HepG2 (cell line): ENCODE data around the gene ANXA9. TPM values are rescaled to one million over a fixed set of nuclear protein-coding genes. Genes with fewer than 3 reads are reported as not detected.
A peak's percentile ranks its signal among the peaks of the same experiment; 100 is the strongest.

ENCODE experiments used
- ATAC-seq: fragments of 200-7000 bp; cut with Tn5 transposase; 3 replicates; pipeline ENCODE4 v1.9.1; 2020; ENCODE audit warnings: mild to moderate bottlenecking, moderate library complexity
- BruUV-seq: library from RNA; stranded (reverse); fragments of 400-500 nt; replicated peaks from 2 replicates; lab custom pipeline; 2021; lab: Mats Ljungman, UMichigan
- CTCF ChIA-PET: fragments of 300-600 bp; formaldehyde crosslinking; extraction: SDS; loops from one replicate; lab custom pipeline; 2021; ENCODE audit warnings: low total read pairs, inconsistent platforms, low intra/inter-chr PET ratio; lab: Yijun Ruan, JAX
- POLR2A ChIA-PET: fragments of 350-600 bp; sonication (Branson Sonifier 250); formaldehyde crosslinking; loops from one replicate; lab custom pipeline; 2020; ENCODE audit warnings: antibody characterized with exemption, inconsistent platforms; lab: Yijun Ruan, JAX
- DNase-seq: peaks from one replicate; pipeline ENCODE4 v3.0.0-alpha.2; 2015; ENCODE audit warnings: low spot score
- FAIRE-seq: peaks from 3 replicates; lab custom pipeline; 2011; peaks lifted over from hg19 to GRCh38; lab: Jason Lieb, UNC
- H2AFZ ChIP-seq: one replicate; pipeline ENCODE4 v1.6.1; 2011; ENCODE audit warnings: low read length, inconsistent platforms
- H3K27ac ChIP-seq: fragments of 300-600 bp; 3 replicates; pipeline ENCODE4 v1.8.0; 2011; ENCODE audit warnings: mixed run types, mild to moderate bottlenecking, mixed read lengths, low read length, inconsistent platforms; ENCODE audit not compliant: insufficient read depth; ENCODE audit errors: extremely low read length
- H3K27me3 ChIP-seq, 2 experiments: fragments of 200-600 bp in 1 of 2; 2 replicates in 1 of 2; 3 replicates in 1 of 2; pipeline versions ENCODE4 v1.6.0 to v1.8.0; 2011; ENCODE audit warnings: low read length in 2 of 2, mild to moderate bottlenecking in 2 of 2, moderate library complexity in 2 of 2, inconsistent platforms in 1 of 2; ENCODE audit not compliant: insufficient read depth in 2 of 2, control insufficient read depth in 1 of 2
- H3K36me3 ChIP-seq, 2 experiments: fragments of 200-600 bp in 1 of 2; replicated peaks in 1 of 2; 2 replicates in 1 of 2; 3 replicates in 1 of 2; pipeline versions ENCODE4 v1.5.1 to v1.8.0; 2011; ENCODE audit warnings: low read length in 2 of 2, inconsistent platforms in 1 of 2; ENCODE audit not compliant: insufficient read depth in 2 of 2, control insufficient read depth in 1 of 2
- H3K4me1 ChIP-seq: 2 replicates; pipeline ENCODE4 v1.5.1; 2012; ENCODE audit warnings: low read length, inconsistent platforms; ENCODE audit not compliant: insufficient read depth
- H3K4me2 ChIP-seq: 2 replicates; pipeline ENCODE4 v1.6.0; 2011; ENCODE audit warnings: low read depth, low read length, inconsistent platforms
- H3K4me3 ChIP-seq, 3 experiments: fragments of 200-600 bp in 1 of 3; sonication (generic), shearing (Covaris generic) in 1 of 3; replicated peaks in 1 of 3; 2 replicates each; pipeline ENCODE4 v1.5.1; 2011 to 2016; ENCODE audit warnings: low read length in 3 of 3, inconsistent platforms in 2 of 3, low read depth in 2 of 3, mild to moderate bottlenecking in 2 of 3, control low read depth in 1 of 3, mixed read lengths in 1 of 3; ENCODE audit not compliant: insufficient read depth in 1 of 3
- H3K79me2 ChIP-seq: one replicate; pipeline ENCODE4 v1.6.1; 2011; ENCODE audit warnings: low read length, inconsistent platforms; ENCODE audit not compliant: insufficient read depth
- H3K9ac ChIP-seq: 2 replicates; pipeline ENCODE4 v1.6.0; 2011; ENCODE audit warnings: mild to moderate bottlenecking, low read depth, low read length, inconsistent platforms; ENCODE audit not compliant: insufficient read depth
- H3K9me3 ChIP-seq: 2 replicates; pipeline ENCODE4 v1.5.1; 2012; ENCODE audit warnings: mild to moderate bottlenecking, low read length
- H4K20me1 ChIP-seq: 2 replicates; pipeline ENCODE4 v1.6.0; 2011; ENCODE audit warnings: inconsistent platforms, mild to moderate bottlenecking, low read length, moderate library complexity; ENCODE audit not compliant: insufficient read depth
- CCDC6 ChIP-seq: sonication (generic); formaldehyde crosslinking; IDR thresholded peaks from 2 replicates; pipeline ENCODE4 v1.8.1; 2022; ENCODE audit warnings: mild to moderate bottlenecking, missing genetic modification reagents, moderate library complexity
- GMEB2 ChIP-seq: IDR thresholded peaks from 2 replicates; pipeline ENCODE4 v1.6.1; 2016; ENCODE audit warnings: missing biosample characterization, missing genetic modification reagents, low read depth
- MED1 ChIP-seq: sonication (generic); formaldehyde crosslinking; IDR thresholded peaks from 2 replicates; pipeline ENCODE4 v1.4.0; 2020; ENCODE audit warnings: missing genetic modification reagents
- MXD1 ChIP-seq: sonication (generic); formaldehyde crosslinking; IDR thresholded peaks from 2 replicates; pipeline ENCODE4 v1.4.0; 2020; ENCODE audit warnings: mild to moderate bottlenecking, missing genetic modification reagents
- MXD4 ChIP-seq: IDR thresholded peaks from 2 replicates; pipeline ENCODE4 v1.6.1; 2016; ENCODE audit warnings: mild to moderate bottlenecking, missing biosample characterization, missing genetic modification reagents
- RBM39 ChIP-seq: fragments of 200-400 bp; formaldehyde crosslinking; IDR thresholded peaks from one replicate; pipeline ENCODE4 v1.6.1; 2018; ENCODE audit warnings: antibody characterized with exemption, mild to moderate bottlenecking, low read depth, low read length; ENCODE audit not compliant: poor library complexity, severe bottlenecking
- SNAI1 ChIP-seq: sonication (generic); formaldehyde crosslinking; IDR thresholded peaks from 2 replicates; pipeline ENCODE4 v1.5.0; 2020; ENCODE audit warnings: mild to moderate bottlenecking, missing genetic modification reagents, borderline replicate concordance
- SOX5 ChIP-seq: IDR thresholded peaks from 2 replicates; pipeline ENCODE4 v1.6.1; 2016; ENCODE audit warnings: borderline replicate concordance
- SP2 ChIP-seq: sonication (generic); formaldehyde crosslinking; IDR thresholded peaks from 2 replicates; pipeline ENCODE4 v1.5.1; 2020; ENCODE audit warnings: mild to moderate bottlenecking, missing genetic modification reagents
- TBX3 ChIP-seq: fragments of 450-650 bp; IDR thresholded peaks from 2 replicates; pipeline ENCODE4 v1.6.1; 2017; ENCODE audit warnings: antibody characterized with exemption, mild to moderate bottlenecking, inconsistent platforms, borderline replicate concordance
- ZNF431 ChIP-seq: sonication (generic); formaldehyde crosslinking; IDR thresholded peaks from 2 replicates; pipeline ENCODE4 v1.9.0; 2022; ENCODE audit warnings: missing genetic modification reagents, low read depth, mild to moderate bottlenecking, borderline replicate concordance
- ZNF513 ChIP-seq: sonication (generic); formaldehyde crosslinking; conservative IDR thresholded peaks from 2 replicates; pipeline ENCODE4 v1.5.0; 2020; ENCODE audit warnings: missing genetic modification reagents
- WGBS: methylation state at CpG from one replicate; pipeline ENCODE4 v1.1.6; 2017; ENCODE audit warnings: low lambda C conversion rate; 5-methylcytosine and 5-hydroxymethylcytosine counted together
- in situ Hi-C: cut with HindIII; loops from 2 replicates; pipeline ENCODE4 v1.10.0; 2017; ENCODE audit warnings: low pct_unique_long_range_greater_than_20kb; ENCODE audit not compliant: extremely low pct_ligation_motif_present
- intact Hi-C: fragments of 100-400 bp; cut with micrococcal nuclease; formaldehyde crosslinking; loops from one replicate; pipeline ENCODE4 v1.10.0; 2022; ENCODE audit not compliant: unreplicated experiment
- polyA plus RNA-seq, 8 experiments: library from polyadenylated mRNA; depleted of rRNA in 3 of 8; stranded (reverse) in 7 of 8; unstranded in 1 of 8; fragments of >200 nt; fragmentation: Illumina TruSeq in 4 of 8; extraction: Trizol in 4 of 8; gene quantifications; 2 replicates each; pipeline versions ENCODE4 v1.2.1 to v1.2.3, GENCODE V29; 2011 to 2016; ENCODE audit warnings: low read depth in 4 of 8, missing spikeins in 1 of 8, mixed read lengths in 1 of 8; ENCODE audit not compliant: insufficient read depth in 1 of 8
- total RNA-seq, 5 experiments: library from RNA; depleted of rRNA; stranded (reverse); fragments of >200 nt; fragmentation: Illumina TruSeq; extraction: Trizol; gene quantifications; 2 replicates each; pipeline ENCODE4 v1.2.3, GENCODE V29; 2016; ENCODE audit warnings: low read depth in 1 of 5

Gene ANXA9
- total and polyA plus RNA-seq, 2 of the 13 experiments (the other 11 are each of a cell fraction or from before 2014, with no cell fraction given): 13.3 to 23.9 TPM

GRCh38 chr1:151009206-151009587, 27.1 kb downstream of the ANXA9 start (continued):
- TF ChIP-seq SP2 (CRISPR knock-in tag) (no peak), GMEB2 (CRISPR knock-in tag) (no peak), CCDC6 (no peak), SOX5 (CRISPR knock-in tag) (peak; percentile 3; the same call in 1 of the 2 replicates)
- TF ChIP-seq, all 625 proteins: peak for 5

- Histone ChIP-seq H3K9ac (peak overlapping the region; percentile 98), H2AFZ (no peak overlapping the region), H4K20me1 (no peaks in the 10 kb centered on the region), H3K4me2 (peak overlapping the region; percentile 93), H3K4me1 (peaks cover 78% of the 10 kb centered on the region), H3K36me3 (no peaks in the 10 kb centered on the region), H3K27ac (peak overlapping the region; percentile 100), H3K79me2 (peaks cover 28% of the 10 kb centered on the region), H3K27me3 (no peaks in the 10 kb centered on the region; a peak in 1 of 5 replicates)
- no TSS peak for BruUV-seq
- in situ Hi-C loops: no loop called here
- FAIRE-seq (no peak), DNase-seq (no peak), ATAC-seq (no peak)
- ChIA-PET CTCF (no interaction called here), POLR2A (no interaction called here)
- no peak for TF ChIP-seq SNAI1 (CRISPR knock-in tag)
- no peak for TF ChIP-seq MXD1 (CRISPR knock-in tag)
- TF ChIP-seq ZNF431 (CRISPR knock-in tag): no peak
- no peak for TF ChIP-seq MXD4
- TF ChIP-seq TBX3: no peak
- no peak for TF ChIP-seq RBM39
- no peak for TF ChIP-seq ZNF513 (CRISPR knock-in tag)
- TF ChIP-seq MED1 (CRISPR knock-in tag): no peak
- TF ChIP-seq, all 625 proteins: peak for 0
- peak overlapping the region in 2 of 3 experiments; percentile 91 to 99; a peak in 3 of 6 replicates for H3K4me3 ChIP-seq
- no peaks in the 10 kb centered on the region for H3K9me3 ChIP-seq
- WGBS: 96% methylated on average over 8 of the region's 8 CpGs
- intact Hi-C loops: loop anchor here (5.0 kb wide), 3 partner anchors 37 to 137 kb away; partner anchors contain the start of genes C1orf56, CERS2 and SEMA6C
Measured at GRCh38 chr1:151009674-151010345, 27.7 kb downstream of the ANXA9 start.
